Measurements from ENCODE around the gene ARHGAP24. TPM values are rescaled to one million over a fixed set of nuclear protein-coding genes. Genes with fewer than 3 reads are reported as not detected.

ARHGAP24 gene
- total RNA-seq, 1 experiment from 2014 or later: 4.6 TPM

DNA sequence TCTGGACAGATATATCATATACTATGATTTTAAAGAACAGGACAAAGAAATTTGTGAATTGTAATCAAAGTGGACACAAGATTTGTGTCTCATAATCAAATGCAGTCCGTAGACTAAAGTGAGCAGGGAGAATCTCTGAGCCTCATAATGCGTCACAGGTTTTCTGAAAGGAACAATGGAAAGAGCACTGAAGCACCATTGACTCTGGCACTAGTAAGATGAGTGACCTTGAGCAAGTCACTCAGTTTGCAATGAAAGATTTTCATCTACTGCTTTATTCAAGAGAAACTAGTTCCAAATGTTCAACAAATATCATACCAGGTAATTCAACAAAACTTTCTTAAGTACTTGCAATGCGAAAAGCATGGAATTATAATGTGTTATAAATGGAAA lies 569.6 kb downstream of the ARHGAP24 start:
- DNase-seq (ENCODE audit: low spot score): no peak
- in situ Hi-C loops (cut with HindIII; ENCODE audit: low sequenced_read_pairs): no loop called here

- DNase-seq (ENCODE audit: low spot score): no peak
- in situ Hi-C loops (cut with HindIII; ENCODE audit: low sequenced_read_pairs): no loop called here
Measured at GRCh38 chr4:86048426-86048825, 573.5 kb downstream of the ARHGAP24 start.

DNA sequence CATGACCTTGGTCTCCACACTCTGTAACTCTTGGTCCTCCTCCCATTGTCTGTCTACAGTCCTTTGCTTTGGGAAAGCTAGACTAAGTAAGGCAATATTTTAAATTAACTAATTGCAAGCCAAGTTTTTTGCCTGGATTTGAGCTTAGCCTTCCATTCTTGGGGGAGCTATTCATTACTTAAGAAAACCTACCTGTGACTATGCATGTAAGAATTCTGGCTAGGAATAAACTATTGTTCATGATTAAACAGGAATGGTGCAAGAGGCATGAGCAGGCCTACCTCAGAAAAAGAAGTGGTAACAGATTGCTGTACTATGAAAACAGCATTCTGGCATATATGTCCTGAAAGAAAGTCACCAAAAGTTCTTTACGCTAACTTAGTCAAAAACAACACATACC lies 575.5 kb downstream of the ARHGAP24 start:
- no peak for DNase-seq (ENCODE audit: low spot score)
- in situ Hi-C loops (cut with HindIII; ENCODE audit: low sequenced_read_pairs): no loop called here

Data from G401 (cell line).